ENCODE results near the gene C1R. TPM values are rescaled to one million over a fixed set of nuclear protein-coding genes. Genes with fewer than 3 reads are reported as not detected.

Gene C1R
- total RNA-seq, 1 donor from 2014 or later = 367 TPM

GRCh38 chr12:7091660-7092228 is 501 bp downstream of the C1R start:
- H3K36me3 ChIP-seq = peaks cover 24% of the 10 kb centered on the region
- intact Hi-C loops (cut with DNase I) = no loop called here
- peak overlapping the region; percentile 80 for H3K27ac ChIP-seq
- no peak for TF ChIP-seq CTCF (IDR thresholded peaks at IDR 0.05)
- H3K4me1 ChIP-seq = peaks cover 37% of the 10 kb centered on the region
- peak; percentile 68 for DNase-seq
- peak; percentile 57 for ATAC-seq
- H3K27me3 ChIP-seq = no peaks in the 10 kb centered on the region
- H3K4me3 ChIP-seq = peak overlapping the region; percentile 65
- no peaks in the 10 kb centered on the region for H3K9me3 ChIP-seq

GRCh38 chr12:7091171-7091570 is 1.1 kb downstream of the C1R start:
- no peaks in the 10 kb centered on the region for H3K27me3 ChIP-seq
- intact Hi-C loops (cut with DNase I) = no loop called here
- H3K4me3 ChIP-seq = peak overlapping the region; percentile 65
- no peak for TF ChIP-seq CTCF (IDR thresholded peaks at IDR 0.05)
- DNase-seq (peak; percentile 49), ATAC-seq (no peak)
- H3K4me1 ChIP-seq = peaks cover 37% of the 10 kb centered on the region
- no peaks in the 10 kb centered on the region for H3K9me3 ChIP-seq
- peak overlapping the region; percentile 80 for H3K27ac ChIP-seq
- peaks cover 26% of the 10 kb centered on the region for H3K36me3 ChIP-seq

DNA sequence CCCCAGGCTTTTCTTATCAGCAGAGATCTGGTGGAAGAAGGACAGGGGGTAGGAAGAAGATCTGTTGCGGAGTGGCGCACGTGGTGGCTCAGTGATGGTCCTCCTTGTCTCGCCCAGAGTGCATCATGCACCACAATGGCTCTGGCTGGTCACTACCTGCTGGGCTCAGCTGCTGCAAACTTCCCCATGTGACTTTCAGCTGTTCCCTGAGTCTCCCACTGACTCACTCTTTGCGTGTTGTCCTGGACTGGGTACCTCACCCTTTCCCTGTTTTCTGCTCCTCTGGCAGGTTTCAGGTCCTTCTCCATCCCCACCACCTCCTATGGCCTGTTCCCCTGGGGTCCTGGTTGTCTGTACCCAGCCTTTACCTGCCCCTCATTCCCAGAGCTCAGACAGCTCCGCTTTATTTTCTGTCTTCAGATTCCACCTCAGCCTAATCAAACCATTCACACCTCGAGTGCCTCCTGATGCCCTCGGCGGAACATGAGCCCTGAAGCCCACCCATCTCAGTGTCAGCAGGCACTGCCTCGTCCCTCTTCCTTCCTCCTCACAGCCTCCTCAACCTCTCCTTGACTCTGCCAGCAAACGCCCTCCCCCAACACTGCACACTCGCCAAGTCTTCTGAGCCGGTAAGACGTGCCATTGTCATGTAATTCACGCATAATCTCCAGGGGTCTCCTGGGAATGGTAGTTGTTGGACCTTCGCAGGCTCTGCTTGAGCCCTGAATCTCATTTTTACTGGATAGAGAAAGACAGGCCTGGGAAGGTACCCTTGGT is 1.8 kb downstream of the C1R start:
- Histone ChIP-seq H3K36me3 (peaks cover 26% of the 10 kb centered on the region), H3K27ac (peak overlapping the region; percentile 80), H3K4me1 (peaks cover 37% of the 10 kb centered on the region), H3K4me3 (peak overlapping the region; percentile 65), H3K9me3 (no peaks in the 10 kb centered on the region), H3K27me3 (no peaks in the 10 kb centered on the region)
- TF ChIP-seq CTCF (IDR thresholded peaks at IDR 0.05) = no peak
- intact Hi-C loops (cut with DNase I) = no loop called here
- ATAC-seq (no peak), DNase-seq (no peak)

DNA sequence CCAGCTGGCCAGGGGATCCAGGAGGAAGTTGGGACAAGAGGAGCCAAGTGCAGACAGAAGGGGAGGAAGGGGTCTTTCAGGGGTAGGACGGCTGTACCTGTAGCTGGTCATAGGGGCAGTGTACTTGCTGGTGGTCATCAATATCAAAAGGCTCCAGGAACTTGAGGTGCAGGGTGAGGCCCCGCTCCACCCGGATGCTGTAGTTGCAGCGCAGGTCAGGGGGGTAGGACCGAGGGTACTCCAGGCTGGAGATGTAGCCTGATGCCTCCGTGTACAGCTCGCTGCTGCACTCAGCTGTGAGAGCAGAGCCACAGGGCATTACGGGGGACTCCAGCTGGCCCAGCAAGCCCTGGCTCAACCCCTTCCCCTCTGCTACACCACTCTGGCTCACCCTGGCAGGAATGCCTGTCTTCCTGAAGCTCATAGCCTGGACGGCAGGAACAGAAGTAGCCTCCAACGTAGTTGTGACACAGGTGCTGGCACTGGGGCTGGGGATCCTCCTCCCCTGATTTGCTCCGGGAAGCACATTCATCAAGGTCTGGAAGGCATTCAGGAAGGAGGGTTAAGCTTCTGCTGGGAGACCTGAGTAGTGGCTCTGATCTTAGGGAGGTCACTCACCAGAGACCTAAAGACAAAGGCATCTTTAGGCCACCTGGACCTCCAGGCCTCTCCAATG is 2.9 kb downstream of the C1R start:
- Histone ChIP-seq H3K4me1 (peaks cover 33% of the 10 kb centered on the region), H3K9me3 (no peaks in the 10 kb centered on the region), H3K36me3 (peaks cover 26% of the 10 kb centered on the region), H3K4me3 (no peak overlapping the region), H3K27ac (peak overlapping the region; percentile 80), H3K27me3 (no peaks in the 10 kb centered on the region)
- intact Hi-C loops (cut with DNase I) = no loop called here
- DNase-seq (no peak), ATAC-seq (no peak)
- no peak for TF ChIP-seq CTCF (IDR thresholded peaks at IDR 0.05)

GRCh38 chr12:7083125-7083524 is 9.1 kb downstream of the C1R start:
- H3K27me3 ChIP-seq = no peaks in the 10 kb centered on the region
- H3K4me3 ChIP-seq = no peak overlapping the region
- no peak overlapping the region for H3K27ac ChIP-seq
- no peaks in the 10 kb centered on the region for H3K9me3 ChIP-seq
- no peak for DNase-seq
- intact Hi-C loops (cut with DNase I) = no loop called here
- TF ChIP-seq CTCF (IDR thresholded peaks at IDR 0.05) = no peak
- H3K36me3 ChIP-seq = peaks cover 31% of the 10 kb centered on the region
- peaks cover 12% of the 10 kb centered on the region for H3K4me1 ChIP-seq
- ATAC-seq = no peak
